ENCODE results near the gene FGR. TPM values are rescaled to one million over a fixed set of nuclear protein-coding genes. Genes with fewer than 3 reads are reported as not detected.

The FGR gene
- total and polyA plus RNA-seq, 4 donors = 4.0 to 8.5 (median 5.4) TPM

GRCh38 chr1:27576806-27577227 is 58.2 kb downstream of the FGR start:
- 81% methylated on average over 5 of the region's 7 CpGs for WGBS (ENCODE audit: insufficient coverage)
- H3K36me3 ChIP-seq (ENCODE audit: control insufficient read depth, insufficient read depth, low read length) = peaks cover 12% of the 10 kb centered on the region
- no peak overlapping the region for H3K4me3 ChIP-seq (ENCODE audit: low read depth, low read length)
- H3K27me3 ChIP-seq (ENCODE audit: control insufficient read depth, insufficient read depth, low read length) = no peaks in the 10 kb centered on the region
- no peak for DNase-seq (ENCODE audit: low read depth in 4 of 6, low spot score in 6 of 6)
- H3K27ac ChIP-seq (ENCODE audit: low read depth, low read length) = peak overlapping the region; percentile 30
- peaks cover 67% of the 10 kb centered on the region for H3K4me1 ChIP-seq (ENCODE audit: control insufficient read depth, insufficient read depth, low read length)
- H3K9me3 ChIP-seq (ENCODE audit: control insufficient read depth, insufficient read depth, low read length) = no peaks in the 10 kb centered on the region

DNA sequence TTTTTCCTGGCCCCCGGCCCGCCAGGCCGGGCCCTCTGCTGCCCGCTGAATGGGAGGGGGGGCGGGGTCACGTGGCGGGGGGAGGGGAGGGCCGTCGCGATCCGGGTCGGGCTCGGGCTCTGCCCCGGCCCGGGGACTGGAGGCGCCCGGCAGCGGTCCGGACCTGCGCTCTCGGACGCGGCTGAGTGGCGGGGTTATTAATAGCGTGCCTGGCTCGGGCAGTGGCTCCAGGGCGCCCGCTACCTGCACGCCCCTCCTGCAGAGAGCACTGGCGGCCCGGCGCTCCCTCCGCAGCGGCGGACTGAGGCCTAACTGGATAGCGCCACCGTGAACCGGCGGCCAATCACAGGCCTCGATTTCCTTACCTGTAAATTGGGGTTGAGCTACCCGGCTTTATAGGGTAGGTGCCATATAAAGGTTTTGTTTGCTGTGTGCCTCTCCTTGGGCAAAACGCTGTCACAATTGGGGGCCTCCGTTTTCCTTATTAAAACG is 59.1 kb downstream of the FGR start:
- peaks cover 11% of the 10 kb centered on the region for H3K36me3 ChIP-seq (ENCODE audit: control insufficient read depth, insufficient read depth, low read length)
- no peaks in the 10 kb centered on the region for H3K9me3 ChIP-seq (ENCODE audit: control insufficient read depth, insufficient read depth, low read length)
- peak in 1 of 6 donors; percentile 52 for DNase-seq (ENCODE audit: low read depth in 4 of 6, low spot score in 6 of 6)
- H3K27me3 ChIP-seq (ENCODE audit: control insufficient read depth, insufficient read depth, low read length) = no peaks in the 10 kb centered on the region
- peak overlapping the region; percentile 30 for H3K27ac ChIP-seq (ENCODE audit: low read depth, low read length)
- 3% methylated on average over 40 of the region's 44 CpGs for WGBS (ENCODE audit: insufficient coverage)
- H3K4me3 ChIP-seq (ENCODE audit: low read depth, low read length) = no peak overlapping the region
- peaks cover 71% of the 10 kb centered on the region for H3K4me1 ChIP-seq (ENCODE audit: control insufficient read depth, insufficient read depth, low read length)

DNA sequence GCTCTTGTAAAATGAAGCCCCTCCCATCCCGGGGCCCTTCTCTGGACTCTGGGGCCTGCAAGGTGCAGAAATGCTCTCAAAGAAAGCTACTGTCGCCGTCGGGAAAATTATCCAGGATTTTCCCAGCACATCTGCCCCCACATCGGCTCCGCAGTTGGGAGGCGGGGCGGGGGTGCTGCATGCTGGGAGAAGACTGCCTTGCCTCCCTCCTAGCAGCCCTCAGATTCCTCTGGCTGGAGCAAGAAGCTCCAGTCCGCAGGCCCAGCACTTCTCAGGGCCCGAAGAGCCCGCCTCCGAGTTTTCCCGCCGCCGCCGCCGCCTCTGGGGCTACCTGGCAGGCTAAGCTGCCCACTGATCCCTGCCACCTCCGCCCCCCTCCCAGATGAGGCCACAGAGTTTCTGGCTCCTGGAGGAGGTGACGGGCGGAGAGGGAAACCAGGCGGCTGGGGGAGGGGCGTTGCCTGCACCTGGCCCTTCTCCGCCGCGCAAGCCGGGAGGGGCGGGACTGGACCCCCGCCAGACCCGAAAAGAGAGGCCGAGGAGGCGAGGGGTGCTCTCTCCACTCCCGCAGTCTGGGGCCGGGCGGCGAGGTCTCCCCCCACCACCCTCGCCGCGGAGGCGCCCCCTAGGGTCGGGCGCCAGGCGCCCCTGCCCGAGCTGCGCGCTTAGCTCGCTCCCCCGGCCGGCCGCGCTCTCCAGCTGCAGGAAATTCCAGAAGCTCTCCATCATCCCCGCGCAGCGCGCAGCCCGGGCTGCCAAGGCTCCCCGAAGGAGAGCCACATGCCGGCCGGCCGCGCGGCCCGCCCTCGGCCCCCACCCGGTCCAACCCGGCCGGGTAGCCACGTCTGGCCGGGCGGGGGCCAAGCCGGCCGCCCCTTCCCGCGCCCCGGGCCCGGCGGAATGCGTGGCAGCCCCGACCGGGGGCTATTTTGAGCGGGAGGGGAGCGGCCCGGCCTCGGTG is 59.8 kb downstream of the FGR start:
- H3K27ac ChIP-seq (ENCODE audit: low read depth, low read length) = peak overlapping the region; percentile 83
- H3K4me3 ChIP-seq (ENCODE audit: low read depth, low read length) = peak overlapping the region; percentile 22
- WGBS (ENCODE audit: insufficient coverage) = 7% methylated on average over 68 of the region's 83 CpGs
- H3K27me3 ChIP-seq (ENCODE audit: control insufficient read depth, insufficient read depth, low read length) = no peaks in the 10 kb centered on the region
- peaks cover 78% of the 10 kb centered on the region for H3K4me1 ChIP-seq (ENCODE audit: control insufficient read depth, insufficient read depth, low read length)
- H3K9me3 ChIP-seq (ENCODE audit: control insufficient read depth, insufficient read depth, low read length) = no peaks in the 10 kb centered on the region
- H3K36me3 ChIP-seq (ENCODE audit: control insufficient read depth, insufficient read depth, low read length) = peaks cover 11% of the 10 kb centered on the region
- DNase-seq (ENCODE audit: low read depth in 4 of 6, low spot score in 6 of 6) = peak in 2 of 6 donors; percentile 72 to 78

GRCh38 chr1:27574001-27574781 is 60.8 kb downstream of the FGR start:
- 79% methylated on average over 5 of the region's 8 CpGs for WGBS (ENCODE audit: insufficient coverage)
- Histone ChIP-seq H3K4me3 (ENCODE audit: low read depth, low read length) (no peak overlapping the region), H3K4me1 (ENCODE audit: control insufficient read depth, insufficient read depth, low read length) (peaks cover 88% of the 10 kb centered on the region), H3K9me3 (ENCODE audit: control insufficient read depth, insufficient read depth, low read length) (no peaks in the 10 kb centered on the region), H3K27me3 (ENCODE audit: control insufficient read depth, insufficient read depth, low read length) (no peaks in the 10 kb centered on the region), H3K27ac (ENCODE audit: low read depth, low read length) (peak overlapping the region; percentile 91), H3K36me3 (ENCODE audit: control insufficient read depth, insufficient read depth, low read length) (peaks cover 11% of the 10 kb centered on the region)
- no peak for DNase-seq (ENCODE audit: low read depth in 4 of 6, low spot score in 6 of 6)

DNA sequence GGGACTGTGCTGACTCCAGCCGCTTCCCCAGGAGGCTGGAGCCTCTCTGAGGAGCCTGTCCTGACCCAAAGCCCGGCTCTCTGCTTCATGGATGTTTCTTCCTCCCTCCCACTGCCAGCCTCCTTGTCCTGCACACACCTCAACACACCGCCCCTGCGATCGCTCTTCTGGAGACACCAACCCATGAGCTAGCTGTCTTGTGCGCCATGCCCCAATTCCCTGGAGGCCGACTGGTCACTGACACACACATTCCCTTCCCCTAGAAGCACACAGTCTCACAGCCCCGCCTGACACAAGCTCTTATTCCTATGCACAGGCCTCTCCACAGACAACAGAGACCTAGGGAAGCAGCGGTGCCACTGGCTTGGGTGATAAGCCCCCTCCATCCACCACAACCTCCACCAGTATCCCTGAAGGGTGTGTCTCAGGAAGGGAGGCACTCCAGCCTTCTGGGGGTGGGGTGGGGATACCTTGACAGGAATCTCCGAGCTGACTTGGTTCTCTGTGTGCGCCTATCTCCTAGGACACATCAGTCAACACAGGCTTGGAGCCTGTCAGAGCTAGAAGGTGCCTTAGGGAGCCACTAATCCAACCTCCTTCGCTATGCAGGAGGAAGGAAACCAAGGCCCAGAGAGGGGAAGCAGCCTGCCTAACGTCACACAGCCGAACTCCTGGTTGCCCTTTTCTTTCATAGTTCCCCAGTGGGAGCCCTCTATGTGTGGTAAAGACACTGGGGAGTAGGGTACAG is 62.1 kb downstream of the FGR start:
- Histone ChIP-seq H3K27me3 (ENCODE audit: control insufficient read depth, insufficient read depth, low read length) (no peaks in the 10 kb centered on the region), H3K4me1 (ENCODE audit: control insufficient read depth, insufficient read depth, low read length) (peaks cover 96% of the 10 kb centered on the region), H3K36me3 (ENCODE audit: control insufficient read depth, insufficient read depth, low read length) (peaks cover 19% of the 10 kb centered on the region), H3K9me3 (ENCODE audit: control insufficient read depth, insufficient read depth, low read length) (no peaks in the 10 kb centered on the region), H3K27ac (ENCODE audit: low read depth, low read length) (peak overlapping the region; percentile 91), H3K4me3 (ENCODE audit: low read depth, low read length) (no peak overlapping the region)
- WGBS (ENCODE audit: insufficient coverage) = 42% methylated on average over 11 of the region's 14 CpGs
- peak in 1 of 6 donors; percentile 73 for DNase-seq (ENCODE audit: low read depth in 4 of 6, low spot score in 6 of 6)

GRCh38 chr1:27572019-27572678 is 62.8 kb downstream of the FGR start:
- no peaks in the 10 kb centered on the region for H3K9me3 ChIP-seq (ENCODE audit: control insufficient read depth, insufficient read depth, low read length)
- H3K4me3 ChIP-seq (ENCODE audit: low read depth, low read length) = peak overlapping the region; percentile 3
- H3K4me1 ChIP-seq (ENCODE audit: control insufficient read depth, insufficient read depth, low read length) = peaks cover 96% of the 10 kb centered on the region
- peak overlapping the region; percentile 91 for H3K27ac ChIP-seq (ENCODE audit: low read depth, low read length)
- H3K36me3 ChIP-seq (ENCODE audit: control insufficient read depth, insufficient read depth, low read length) = peaks cover 24% of the 10 kb centered on the region
- 9% methylated on average over 9 of the region's 9 CpGs for WGBS (ENCODE audit: insufficient coverage)
- H3K27me3 ChIP-seq (ENCODE audit: control insufficient read depth, insufficient read depth, low read length) = no peaks in the 10 kb centered on the region
- peak in 1 of 6 donors; percentile 72 for DNase-seq (ENCODE audit: low read depth in 4 of 6, low spot score in 6 of 6)

- Histone ChIP-seq H3K36me3 (ENCODE audit: control insufficient read depth, insufficient read depth, low read length) (peaks cover 30% of the 10 kb centered on the region), H3K27me3 (ENCODE audit: control insufficient read depth, insufficient read depth, low read length) (no peaks in the 10 kb centered on the region), H3K27ac (ENCODE audit: low read depth, low read length) (peak overlapping the region; percentile 91), H3K4me3 (ENCODE audit: low read depth, low read length) (peak overlapping the region; percentile 3), H3K9me3 (ENCODE audit: control insufficient read depth, insufficient read depth, low read length) (no peaks in the 10 kb centered on the region), H3K4me1 (ENCODE audit: control insufficient read depth, insufficient read depth, low read length) (peaks cover 96% of the 10 kb centered on the region)
- 2% methylated on average over 7 of the region's 18 CpGs for WGBS (ENCODE audit: insufficient coverage)
- peak in 5 of 6 donors; percentile 64 to 96 (median 78) for DNase-seq (ENCODE audit: low read depth in 4 of 6, low spot score in 6 of 6)
These were observed 63.5 kb downstream of the FGR start for GRCh38 chr1:27571439-27572018.

GRCh38 chr1:27570784-27571183 is 64.2 kb downstream of the FGR start:
- Histone ChIP-seq H3K27ac (ENCODE audit: low read depth, low read length) (peak overlapping the region; percentile 91), H3K4me3 (ENCODE audit: low read depth, low read length) (no peak overlapping the region), H3K36me3 (ENCODE audit: control insufficient read depth, insufficient read depth, low read length) (peaks cover 35% of the 10 kb centered on the region), H3K4me1 (ENCODE audit: control insufficient read depth, insufficient read depth, low read length) (peaks cover 96% of the 10 kb centered on the region), H3K27me3 (ENCODE audit: control insufficient read depth, insufficient read depth, low read length) (no peaks in the 10 kb centered on the region), H3K9me3 (ENCODE audit: control insufficient read depth, insufficient read depth, low read length) (no peaks in the 10 kb centered on the region)
- no CpG with 5 or more reads among the region's 3 CpGs for WGBS (ENCODE audit: insufficient coverage)
- no peak for DNase-seq (ENCODE audit: low read depth in 4 of 6, low spot score in 6 of 6)
